CD4-positive, alpha-beta T cell treated with Interleukin-15 for 4 hours (primary cell): Measurements from ENCODE around the gene SLX4.
A peak's percentile ranks its signal among the peaks of the same experiment; 100 is the strongest.
"Not testable (repeated sequence)": the region's sequence is repeated elsewhere in the genome, so short reads cannot be mapped to it uniquely, and the experiment has no call there.

Experiments used
- DNase-seq: peaks from one replicate; pipeline ENCODE4 v3.0.0-alpha.2; 2020; ENCODE audit warnings: low spot score

SLX4 gene

GRCh38 chr16:3640632-3641501, 29.5 kb upstream of the SLX4 start:
- DNase-seq, result no peak

DNA sequence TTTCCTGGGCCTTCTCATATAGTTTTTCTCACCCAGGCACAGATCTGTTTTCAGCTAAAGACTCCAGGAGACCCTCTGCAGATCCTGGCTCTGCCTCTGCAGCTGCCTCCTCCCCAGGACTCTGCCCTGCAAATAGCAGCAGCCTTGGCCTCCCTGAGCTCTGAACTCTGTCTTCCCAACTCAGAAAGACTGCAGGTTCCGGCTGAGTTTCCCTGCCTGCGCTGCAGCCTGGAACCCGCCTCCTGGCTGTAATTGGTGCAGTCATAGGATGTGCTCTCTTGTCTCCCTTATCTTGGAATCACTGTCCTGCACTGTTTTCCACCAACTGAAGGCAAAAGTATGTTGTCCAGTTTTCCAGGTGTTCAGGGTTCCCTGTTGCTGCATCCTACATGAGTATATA, 28.8 kb upstream of the SLX4 start:
- no peak for DNase-seq

DNA sequence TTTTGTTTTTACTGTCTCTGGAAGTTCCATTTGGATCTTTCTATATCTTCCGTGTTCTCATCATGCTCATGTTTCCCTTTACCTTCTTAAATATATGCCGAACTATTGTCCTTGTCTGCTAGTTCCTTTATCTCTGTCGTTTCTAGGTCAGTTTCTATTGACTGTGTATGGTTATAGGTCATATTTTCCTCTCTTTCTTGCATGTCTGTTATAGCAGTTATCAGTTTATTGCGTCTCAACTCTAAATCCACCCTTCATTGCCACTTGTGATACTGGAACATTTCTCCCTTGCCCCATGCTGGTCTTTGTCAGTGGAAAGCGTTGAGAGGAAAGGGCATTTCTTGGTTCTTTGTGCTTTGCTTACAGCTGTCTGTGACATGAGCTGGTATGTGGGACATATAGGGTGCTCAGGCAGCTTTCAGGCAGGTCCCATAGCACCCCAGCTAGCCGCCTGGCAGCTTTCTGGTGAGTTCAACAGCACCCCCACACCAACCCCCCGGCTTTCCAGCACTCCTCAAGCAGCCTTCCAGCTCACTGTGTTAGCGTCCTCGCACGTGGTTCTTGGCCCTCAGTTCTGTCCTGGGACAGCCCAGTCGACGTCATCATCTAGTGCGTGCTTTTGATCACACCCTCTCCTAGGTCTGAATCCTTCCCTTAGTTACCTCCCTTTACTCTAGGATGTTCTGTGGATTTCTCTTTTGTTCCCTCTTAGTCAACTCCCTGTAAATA, 27.7 kb upstream of the SLX4 start:
- DNase-seq, result no peak

DNA sequence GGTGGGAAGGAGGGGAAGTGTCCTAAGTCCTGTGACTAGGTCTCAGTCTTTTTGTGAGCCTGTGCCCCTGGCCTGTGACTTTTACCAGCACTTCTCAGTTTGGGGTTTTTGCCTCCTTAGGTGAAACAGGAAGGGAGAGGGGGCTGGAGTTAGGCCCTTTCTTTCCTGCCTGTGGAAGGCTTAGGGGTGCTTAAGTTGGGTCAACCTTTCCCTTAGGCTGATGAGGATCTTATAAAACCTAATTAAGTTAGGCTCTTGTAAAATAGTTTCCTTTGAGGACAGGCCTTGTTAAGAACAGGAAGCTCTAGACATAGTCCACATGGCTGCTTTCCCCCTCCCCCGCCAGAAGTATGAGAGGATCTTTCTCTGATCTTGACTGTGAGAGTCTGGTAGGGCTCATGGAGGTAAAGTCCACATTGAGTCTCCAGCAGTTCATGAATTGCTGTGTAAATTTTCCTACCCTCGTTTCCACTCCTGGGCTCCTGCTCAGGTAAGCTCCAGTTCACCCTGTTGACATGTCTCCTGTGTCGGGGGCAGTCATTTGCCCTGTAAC, 26.0 kb upstream of the SLX4 start:
- no peak for DNase-seq

DNA sequence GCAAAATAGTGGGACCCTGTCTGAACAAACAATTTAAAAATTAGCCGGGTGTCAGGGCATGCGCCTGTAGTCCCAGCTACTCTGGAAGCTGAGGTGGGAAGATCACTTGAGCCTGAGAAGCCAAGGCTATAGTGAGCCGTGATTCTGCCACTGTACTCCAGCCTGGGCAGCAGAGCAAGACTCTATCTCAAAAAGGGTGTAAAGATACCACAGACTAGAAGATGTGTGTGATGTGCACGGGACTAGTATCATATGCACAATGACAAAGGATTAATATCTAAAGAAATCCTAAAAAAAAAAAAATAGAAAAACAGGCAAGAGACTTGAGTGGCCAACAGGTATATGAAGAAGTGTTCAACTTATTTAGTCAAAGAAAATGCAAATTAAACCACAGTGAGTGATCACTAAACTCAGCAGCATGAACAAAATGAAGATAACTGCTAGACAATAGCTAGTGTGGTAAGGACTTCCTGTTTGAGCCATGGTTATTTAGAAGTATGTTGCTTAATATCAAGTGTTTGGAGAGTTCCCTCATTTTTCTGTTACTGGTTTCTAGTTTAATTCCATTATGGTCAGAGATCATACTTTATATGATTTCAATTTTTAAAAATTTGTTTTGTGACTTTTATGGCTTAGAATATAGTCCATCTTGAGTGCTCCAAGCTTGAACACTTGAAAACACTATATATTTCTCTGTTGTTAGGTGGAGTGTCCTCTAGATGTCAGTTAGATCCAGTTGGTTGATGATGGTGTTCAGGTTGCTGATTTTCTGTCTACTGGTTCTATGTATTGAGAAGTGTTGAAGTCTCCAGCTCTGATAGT, 14.7 kb upstream of the SLX4 start:
- peak; percentile 37 for DNase-seq

- no peak for DNase-seq
Measured at GRCh38 chr16:3625331-3625730, 13.9 kb upstream of the SLX4 start.

DNA sequence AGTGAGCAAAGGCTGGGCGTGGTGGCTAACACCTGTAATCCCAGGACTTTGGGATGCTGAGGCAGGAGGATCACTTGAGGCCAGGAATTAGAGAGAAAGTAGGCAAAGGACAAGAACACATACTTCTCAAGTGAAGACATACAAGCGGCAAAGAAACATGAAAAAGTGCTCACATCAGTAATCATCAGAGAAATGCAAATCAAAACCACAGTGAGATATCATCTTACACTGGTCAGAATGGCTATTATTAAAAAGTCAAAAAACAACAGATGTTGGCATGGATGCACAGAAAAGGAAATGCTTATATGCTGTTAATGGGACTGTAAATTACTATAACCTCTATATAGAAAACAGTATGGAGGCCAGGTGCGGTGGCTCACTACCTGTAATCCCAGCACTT, 12.2 kb upstream of the SLX4 start:
- no peak for DNase-seq

DNA sequence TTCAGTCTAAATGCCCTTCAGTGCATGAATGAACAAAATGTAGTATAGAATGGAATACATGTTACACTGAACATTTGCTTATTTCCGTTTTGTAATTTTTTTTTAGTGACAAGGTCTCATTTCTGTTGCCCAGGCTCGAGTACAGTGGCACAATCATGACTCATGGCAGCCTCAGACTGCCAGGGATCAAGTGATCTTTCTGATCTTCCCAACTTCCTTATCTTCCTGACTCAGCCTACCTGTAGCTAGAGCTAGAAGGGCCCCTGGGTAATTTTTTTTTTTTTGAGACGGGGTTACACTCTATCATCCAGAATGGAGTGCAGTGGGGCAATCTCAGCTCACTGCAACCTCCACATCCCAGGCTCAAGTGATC, 7.3 kb upstream of the SLX4 start:
- no peak for DNase-seq

DNA sequence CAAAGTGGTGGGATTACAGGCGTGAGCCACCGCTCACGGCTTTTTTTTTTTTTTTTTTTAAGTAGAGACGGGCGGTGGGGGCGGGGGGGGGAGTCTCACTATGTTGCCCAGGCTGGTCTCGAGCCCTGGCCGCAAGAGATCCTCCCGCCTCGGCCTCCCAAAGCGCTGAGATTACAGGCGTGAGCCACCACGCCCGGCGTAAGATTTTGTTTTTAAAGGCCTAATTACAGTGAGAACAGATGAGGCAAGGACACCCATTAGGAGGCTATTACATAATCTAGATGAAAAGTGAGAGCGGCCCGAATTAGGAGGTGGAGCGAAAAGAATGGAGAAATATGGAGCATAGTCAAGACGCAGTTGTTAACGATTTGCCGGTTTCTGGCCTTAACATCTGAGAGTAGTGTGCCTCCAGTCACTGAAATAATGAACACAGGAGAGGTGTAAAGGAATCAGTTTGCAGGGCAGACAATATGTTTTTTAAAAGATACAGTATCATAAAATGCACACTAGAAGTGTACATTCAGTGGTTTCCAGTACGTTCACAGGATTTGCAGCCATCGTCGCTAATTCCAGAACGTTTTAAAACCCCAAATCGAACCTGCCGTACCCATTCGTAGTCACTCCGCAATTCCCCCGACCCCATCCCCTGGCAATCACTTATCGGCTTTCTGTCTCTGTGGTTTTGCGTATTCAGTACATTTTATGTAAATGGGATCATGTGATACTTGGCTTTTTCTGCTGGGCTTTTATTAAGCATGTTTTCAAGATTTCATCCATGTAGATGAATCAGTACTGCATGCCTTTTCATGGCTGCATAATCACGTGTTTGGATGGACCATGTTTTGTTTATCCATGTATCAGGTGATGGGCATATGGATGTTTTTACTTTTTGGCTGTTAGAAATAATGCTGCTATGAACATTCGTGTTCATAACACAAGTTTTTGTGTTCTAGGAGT, 1.4 kb upstream of the SLX4 start:
- DNase-seq, result no peak

DNA sequence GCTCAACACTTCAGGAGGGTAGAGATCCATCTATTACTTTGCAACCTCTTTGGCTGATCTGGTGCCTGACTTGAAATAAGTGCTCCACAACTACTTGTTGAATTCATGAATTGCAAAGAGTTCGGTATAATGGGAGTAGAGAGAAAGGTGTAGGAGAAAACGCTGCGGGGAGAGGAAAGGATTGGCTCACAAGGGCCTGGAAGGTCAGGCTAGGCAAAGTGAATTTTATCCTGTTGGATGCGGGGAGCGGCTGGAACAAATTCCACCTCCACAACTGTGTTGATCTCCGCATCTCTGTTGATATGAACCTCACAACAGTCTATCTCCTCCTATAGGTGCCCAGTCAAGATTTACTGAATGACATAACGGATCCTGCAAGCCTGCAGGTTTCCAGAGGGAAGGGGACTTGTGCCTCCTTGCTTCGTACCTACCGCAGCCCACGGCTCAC, 684 bp downstream of the SLX4 start:
- no peak for DNase-seq

- DNase-seq, result no peak
Measured at GRCh38 chr16:3609895-3610697, 1.3 kb downstream of the SLX4 start.

- not testable (repeated sequence) for DNase-seq
Measured at GRCh38 chr16:3608976-3609375, 2.4 kb downstream of the SLX4 start.

DNA sequence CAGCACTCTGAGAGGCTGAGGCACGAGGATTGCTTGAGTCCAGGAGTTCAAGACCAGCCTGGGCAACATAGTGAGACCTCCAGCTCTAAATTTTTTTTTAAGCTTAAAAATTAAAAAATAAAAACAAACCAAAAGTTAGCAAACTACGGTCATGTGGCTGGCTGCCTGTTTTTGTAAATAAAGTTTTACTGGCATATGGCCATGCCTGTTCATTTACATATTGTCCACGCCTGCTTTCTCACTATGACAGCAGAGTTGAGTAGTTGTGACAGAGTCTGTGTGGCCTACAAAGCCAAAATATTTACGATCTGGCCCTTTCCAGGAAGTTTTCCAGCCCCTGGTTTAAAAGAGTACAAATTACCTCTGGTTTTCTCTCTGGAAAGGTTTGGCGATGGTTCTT, 3.3 kb downstream of the SLX4 start:
- no peak for DNase-seq

DNA sequence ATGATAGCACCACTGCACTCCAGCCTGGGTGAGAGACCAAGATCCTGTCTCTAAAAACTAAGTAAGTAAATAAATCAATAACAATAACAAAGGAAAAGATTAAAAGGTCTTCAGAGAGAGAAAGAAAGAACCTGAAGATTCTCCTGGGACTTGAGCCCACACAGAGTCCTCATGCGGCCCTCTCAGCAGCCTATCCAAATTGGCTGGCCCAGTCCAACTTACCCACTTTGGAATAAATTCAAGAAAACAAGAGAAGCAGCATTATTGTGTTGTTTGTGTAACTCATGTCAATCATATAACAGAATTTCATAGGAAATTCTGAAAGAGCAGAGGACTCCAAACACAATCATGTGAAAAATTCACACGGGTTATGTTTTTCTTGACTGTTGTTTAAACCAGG, 3.8 kb downstream of the SLX4 start:
- no peak for DNase-seq

DNA sequence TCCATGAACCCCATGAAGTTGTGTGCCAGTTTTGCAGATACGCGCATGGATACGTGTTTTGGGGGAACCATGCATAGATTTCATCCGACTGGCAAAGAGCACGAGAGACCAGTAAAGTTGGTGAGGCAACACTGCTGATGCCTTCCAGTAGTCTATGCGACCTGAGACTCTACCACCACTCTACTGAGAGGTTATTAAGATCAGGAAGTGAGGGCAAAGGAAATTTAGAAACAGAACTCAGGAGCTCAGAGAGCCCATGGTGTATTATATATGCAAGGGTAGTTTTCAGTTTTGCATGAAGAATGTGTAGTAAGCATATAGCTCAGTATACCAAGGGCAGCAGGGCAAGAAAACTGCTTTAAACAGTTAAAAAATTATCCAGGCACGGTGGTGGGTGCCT, 4.2 kb downstream of the SLX4 start:
- DNase-seq, result no peak

DNA sequence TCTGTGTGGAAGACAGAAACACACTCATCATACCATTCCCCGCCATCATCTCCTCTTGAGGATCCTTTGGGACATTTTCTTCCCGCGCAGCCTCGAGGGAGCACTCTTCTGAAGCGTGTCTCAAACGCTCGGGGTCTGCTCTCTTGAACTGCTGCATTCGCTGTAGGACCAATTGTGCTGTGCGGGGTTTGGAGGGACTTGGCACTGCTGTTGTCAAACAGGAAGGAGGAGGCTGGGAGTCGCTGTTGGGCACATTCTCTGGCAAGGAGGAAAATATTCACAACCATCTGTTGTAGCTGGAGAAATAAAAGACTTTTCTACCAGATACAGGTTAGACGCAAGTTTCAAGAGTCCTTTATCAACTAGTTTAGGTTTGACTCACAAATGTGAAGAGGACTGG, 5.0 kb downstream of the SLX4 start:
- no peak for DNase-seq

GRCh38 chr16:3602320-3602653, 9.1 kb downstream of the SLX4 start:
- DNase-seq, result no peak

DNA sequence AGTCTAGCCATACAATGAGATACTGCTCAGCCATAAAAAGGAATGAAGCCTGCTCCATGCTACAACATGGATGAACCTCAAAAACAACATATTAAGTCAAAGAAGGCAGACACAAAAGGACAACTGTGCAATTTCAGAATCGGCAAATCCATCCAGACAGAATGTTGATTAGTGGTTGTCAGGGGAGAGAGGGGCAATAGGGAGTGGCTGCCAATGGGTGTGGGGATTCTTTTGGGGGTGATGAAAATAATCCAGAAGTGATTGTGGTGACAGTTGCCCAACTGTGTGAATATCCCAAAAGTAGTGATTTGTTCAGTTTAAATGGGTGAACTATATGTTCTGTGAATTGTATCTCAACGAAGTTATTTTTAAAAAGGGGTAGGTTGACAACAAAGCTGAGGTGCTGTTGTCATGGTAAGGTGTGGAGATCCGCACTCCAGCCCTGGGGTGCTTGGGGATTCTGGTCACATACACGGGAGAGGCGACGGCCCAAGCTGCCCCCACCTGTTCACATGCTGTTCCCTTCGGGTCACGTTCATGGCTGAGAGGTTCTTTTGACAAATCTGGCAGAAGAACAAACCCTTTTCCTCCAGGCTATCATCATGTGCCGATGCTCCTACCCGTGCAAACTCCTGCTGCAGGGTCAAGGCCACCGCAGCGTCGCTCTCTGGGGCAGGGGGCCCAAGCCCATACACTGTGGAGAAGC, 9.6 kb downstream of the SLX4 start:
- DNase-seq, result no peak

- no peak for DNase-seq
Measured at GRCh38 chr16:3599922-3600321, 11.5 kb downstream of the SLX4 start.

- DNase-seq, result no peak
Measured at GRCh38 chr16:3599121-3599520, 12.3 kb downstream of the SLX4 start.
